Stomach (tissue), 4 donors: ENCODE results near the gene RIMS3.

Experiments
- CTCF ChIP-seq, 7 experiments: fragments of 450-650 bp in 4 of 7; fragments of 200-600 bp in 3 of 7; sonication (generic) in 3 of 7; IDR thresholded peaks; one replicate each; pipeline ENCODE4 v1.5.1; 2016 to 2019; ENCODE audit warnings: antibody characterized with exemption in 7 of 7, control low read depth in 2 of 7, mild to moderate bottlenecking in 1 of 7
- EP300 ChIP-seq: sonication (generic); formaldehyde crosslinking; IDR thresholded peaks from one replicate; pipeline ENCODE4 v1.6.1; 2017; ENCODE audit warnings: antibody characterized with exemption
- POLR2A ChIP-seq, 4 donors: fragments of 450-650 bp; IDR thresholded peaks; one replicate each; pipeline ENCODE4 v1.6.1; 2016; ENCODE audit warnings: antibody characterized with exemption in 4 of 4, control low read depth in 2 of 4, mild to moderate bottlenecking in 1 of 4, moderate library complexity in 1 of 4
- POLR2AphosphoS5 ChIP-seq, 3 donors: sonication (generic); formaldehyde crosslinking; IDR thresholded peaks; one replicate each; pipeline ENCODE4 v1.6.1; 2016; ENCODE audit warnings: antibody characterized with exemption in 3 of 3

- TF ChIP-seq CTCF (IDR thresholded peaks at IDR 0.05) (no peak), EP300 (no peak), POLR2A (IDR thresholded peaks at IDR 0.05) (no peak), POLR2AphosphoS5 (IDR thresholded peaks at IDR 0.05) (no peak)
Observed at GRCh38 chr1:40622936-40623629, 42.4 kb downstream of the RIMS3 start.
